Karpas-422 (cell line): ENCODE measurements around the gene GUCY2F. TPM values are rescaled to one million over a fixed set of nuclear protein-coding genes. Genes with fewer than 3 reads are reported as not detected.
A peak's percentile ranks its signal among the peaks of the same experiment; 100 is the strongest.

Source experiments
- DNase-seq: peaks from one replicate; pipeline ENCODE4 v3.0.0-alpha.2; 2015
- H2AFZ ChIP-seq: fragments of 200-600 bp; sonication (generic); 2 replicates; pipeline ENCODE4 v1.6.1; 2014; ENCODE audit warnings: antibody characterized with exemption, low read length, mixed read lengths
- H3K27ac ChIP-seq: fragments of 200-600 bp; sonication (generic); 2 replicates; pipeline ENCODE4 v1.5.1; 2014; ENCODE audit warnings: mild to moderate bottlenecking, low read length, moderate library complexity
- H3K27me3 ChIP-seq: fragments of 200-600 bp; sonication (generic); 2 replicates; pipeline ENCODE4 v1.6.1; 2014; ENCODE audit warnings: low read length, mixed read lengths
- H3K36me3 ChIP-seq: fragments of 200-600 bp; sonication (generic); 2 replicates; pipeline ENCODE4 v1.6.1; 2014; ENCODE audit warnings: low read length, mixed read lengths; ENCODE audit not compliant: insufficient read depth
- H3K4me1 ChIP-seq: fragments of 200-600 bp; sonication (generic); 2 replicates; pipeline ENCODE4 v1.6.1; 2014; ENCODE audit warnings: mild to moderate bottlenecking, low read length, mixed read lengths
- H3K4me2 ChIP-seq: fragments of 200-600 bp; sonication (generic); 2 replicates; pipeline ENCODE4 v1.6.1; 2014; ENCODE audit warnings: low read length, low read depth, mild to moderate bottlenecking; ENCODE audit not compliant: poor library complexity, severe bottlenecking
- H3K4me3 ChIP-seq: fragments of 200-600 bp; sonication (generic); 2 replicates; pipeline ENCODE4 v1.5.1; 2014; ENCODE audit warnings: mild to moderate bottlenecking, antibody characterized with exemption, low read length, mixed read lengths
- H3K79me2 ChIP-seq: fragments of 200-600 bp; sonication (generic); 2 replicates; pipeline ENCODE4 v1.6.1; 2014; ENCODE audit warnings: mild to moderate bottlenecking, low read length, mixed read lengths
- H3K9ac ChIP-seq: fragments of 200-600 bp; sonication (generic); 2 replicates; pipeline ENCODE4 v1.6.0; 2014; ENCODE audit warnings: low read length
- H3K9me2 ChIP-seq: fragments of 200-600 bp; sonication (generic), shearing (Covaris generic); replicated peaks from 2 replicates; pipeline ENCODE4 v1.6.0; 2014; ENCODE audit warnings: mild to moderate bottlenecking, low read length, moderate library complexity; ENCODE audit not compliant: insufficient read depth
- H3K9me3 ChIP-seq: fragments of 300-700, 200-600 bp; sonication (generic); 2 replicates; pipeline ENCODE4 v1.6.1; 2014; ENCODE audit warnings: low read length, mixed read lengths
- H4K20me1 ChIP-seq: fragments of 200-600 bp; sonication (generic); 2 replicates; pipeline ENCODE4 v1.6.1; 2014; ENCODE audit warnings: mild to moderate bottlenecking, antibody characterized with exemption, low read length, low read depth; ENCODE audit not compliant: insufficient read depth
- total RNA-seq: library from RNA; depleted of rRNA; stranded (reverse); fragments of >200 nt; shearing (Covaris generic); gene quantifications from 2 replicates; pipeline ENCODE4 v1.2.3, GENCODE V29; 2014; ENCODE audit warnings: low replicate concordance

GUCY2F gene
- total RNA-seq, 1 experiment from 2014 or later, result not detected

GRCh38 chrX:109485470-109486340 lies 3.8 kb upstream of the GUCY2F start:
- Histone ChIP-seq H3K79me2 (no peaks in the 10 kb centered on the region), H3K9me3 (no peaks in the 10 kb centered on the region), H3K4me2 (peak overlapping the region; percentile 40), H3K27me3 (no peaks in the 10 kb centered on the region), H3K27ac (no peak overlapping the region), H2AFZ (peak overlapping the region; percentile 91), H3K9ac (no peak overlapping the region), H3K4me3 (no peak overlapping the region), H4K20me1 (0 out of 2 replicates have a peak, but pooled peaks cover 4% of the 10 kb centered on the region), H3K9me2 (no peaks in the 10 kb centered on the region), H3K4me1 (peaks cover 12% of the 10 kb centered on the region), H3K36me3 (no peaks in the 10 kb centered on the region)
- peak; percentile 92 for DNase-seq

GRCh38 chrX:109484886-109485285 lies 3.0 kb upstream of the GUCY2F start:
- Histone ChIP-seq H3K36me3 (no peaks in the 10 kb centered on the region), H3K79me2 (no peaks in the 10 kb centered on the region)
- no peak for DNase-seq

GRCh38 chrX:109475174-109475891 lies 6.6 kb downstream of the GUCY2F start:
- no peak overlapping the region for H3K4me3 ChIP-seq
- H3K9me2 ChIP-seq, result no peaks in the 10 kb centered on the region
- H3K4me2 ChIP-seq, result no peak overlapping the region
- no peaks in the 10 kb centered on the region for H3K36me3 ChIP-seq
- no peaks in the 10 kb centered on the region for H3K4me1 ChIP-seq
- no peaks in the 10 kb centered on the region for H3K9me3 ChIP-seq
- no peak overlapping the region for H3K9ac ChIP-seq
- H3K79me2 ChIP-seq, result no peaks in the 10 kb centered on the region
- no peaks in the 10 kb centered on the region for H3K27me3 ChIP-seq
- H2AFZ ChIP-seq, result no peak overlapping the region
- no peak for DNase-seq
- no peaks in the 10 kb centered on the region for H4K20me1 ChIP-seq
- no peak overlapping the region for H3K27ac ChIP-seq

More at GRCh38 chrX:109484886-109485285, 3.0 kb upstream of the GUCY2F start:
- no peak overlapping the region for H3K4me3 ChIP-seq
- peak overlapping the region; percentile 91; the same call in 1 of the 2 replicates for H2AFZ ChIP-seq
- H3K9me2 ChIP-seq, result no peaks in the 10 kb centered on the region
- no peak overlapping the region for H3K9ac ChIP-seq
- no peak overlapping the region for H3K27ac ChIP-seq
- H4K20me1 ChIP-seq, result 0 out of 2 replicates have a peak, but pooled peaks cover 4% of the 10 kb centered on the region
- H3K9me3 ChIP-seq, result no peaks in the 10 kb centered on the region
- peaks cover 12% of the 10 kb centered on the region for H3K4me1 ChIP-seq
- no peaks in the 10 kb centered on the region for H3K27me3 ChIP-seq
- no peak overlapping the region for H3K4me2 ChIP-seq

GRCh38 chrX:109472939-109473735 lies 8.7 kb downstream of the GUCY2F start:
- H3K9me3 ChIP-seq, result no peaks in the 10 kb centered on the region
- H2AFZ ChIP-seq, result no peak overlapping the region
- H3K9me2 ChIP-seq, result no peaks in the 10 kb centered on the region
- H3K4me1 ChIP-seq, result no peaks in the 10 kb centered on the region
- no peaks in the 10 kb centered on the region for H3K27me3 ChIP-seq
- DNase-seq, result peak; percentile 84
- H3K79me2 ChIP-seq, result no peaks in the 10 kb centered on the region
- H3K9ac ChIP-seq, result no peak overlapping the region
- no peaks in the 10 kb centered on the region for H4K20me1 ChIP-seq
- H3K36me3 ChIP-seq, result no peaks in the 10 kb centered on the region
- H3K4me3 ChIP-seq, result no peak overlapping the region
- no peak overlapping the region for H3K4me2 ChIP-seq
- H3K27ac ChIP-seq, result no peak overlapping the region

GRCh38 chrX:109464231-109464630 lies 17.7 kb downstream of the GUCY2F start:
- Histone ChIP-seq H3K9me2 (no peaks in the 10 kb centered on the region), H2AFZ (no peak overlapping the region), H3K36me3 (no peaks in the 10 kb centered on the region), H3K9me3 (no peaks in the 10 kb centered on the region), H3K4me1 (no peaks in the 10 kb centered on the region), H3K4me3 (no peak overlapping the region), H3K27me3 (no peaks in the 10 kb centered on the region), H4K20me1 (no peaks in the 10 kb centered on the region), H3K4me2 (no peak overlapping the region), H3K79me2 (no peaks in the 10 kb centered on the region), H3K9ac (no peak overlapping the region), H3K27ac (no peak overlapping the region)
- no peak for DNase-seq

- Histone ChIP-seq H3K9me2 (no peaks in the 10 kb centered on the region), H3K4me3 (no peak overlapping the region), H2AFZ (no peak overlapping the region), H3K4me2 (no peak overlapping the region), H3K4me1 (no peaks in the 10 kb centered on the region), H3K9ac (no peak overlapping the region), H3K79me2 (no peaks in the 10 kb centered on the region), H3K27me3 (no peaks in the 10 kb centered on the region), H4K20me1 (no peaks in the 10 kb centered on the region), H3K27ac (no peak overlapping the region), H3K36me3 (no peaks in the 10 kb centered on the region), H3K9me3 (no peaks in the 10 kb centered on the region)
- no peak for DNase-seq
These were observed 18.1 kb downstream of the GUCY2F start for GRCh38 chrX:109463784-109464183.

- no peak overlapping the region for H2AFZ ChIP-seq
- H3K79me2 ChIP-seq, result no peaks in the 10 kb centered on the region
- H3K4me3 ChIP-seq, result no peak overlapping the region
- H3K4me1 ChIP-seq, result no peaks in the 10 kb centered on the region
- no peak for DNase-seq
- no peak overlapping the region for H3K4me2 ChIP-seq
- no peaks in the 10 kb centered on the region for H4K20me1 ChIP-seq
- no peaks in the 10 kb centered on the region for H3K36me3 ChIP-seq
- no peaks in the 10 kb centered on the region for H3K9me2 ChIP-seq
- no peaks in the 10 kb centered on the region for H3K9me3 ChIP-seq
- H3K27ac ChIP-seq, result no peak overlapping the region
- no peaks in the 10 kb centered on the region for H3K27me3 ChIP-seq
- H3K9ac ChIP-seq, result no peak overlapping the region
These were observed 33.5 kb downstream of the GUCY2F start for GRCh38 chrX:109448282-109448938.
